Measurements from ENCODE around the gene KCNK6.

GRCh38 chr19:38358071-38358470 is 38.4 kb downstream of the KCNK6 start:
- TF ChIP-seq CTCF (IDR thresholded peaks at IDR 0.05) (no peak), EZH2 (IDR thresholded peaks at IDR 0.05) (no peak), EZH2phosphoT487 (IDR thresholded peaks at IDR 0.05) (no peak)

Measured in neural progenitor cell (in vitro differentiated cells).